ENCODE data around the gene CLBA1.
"Not testable (repeated sequence)": the region's sequence is repeated elsewhere in the genome, so short reads cannot be mapped to it uniquely, and the experiment has no call there.

The CLBA1 gene

DNA sequence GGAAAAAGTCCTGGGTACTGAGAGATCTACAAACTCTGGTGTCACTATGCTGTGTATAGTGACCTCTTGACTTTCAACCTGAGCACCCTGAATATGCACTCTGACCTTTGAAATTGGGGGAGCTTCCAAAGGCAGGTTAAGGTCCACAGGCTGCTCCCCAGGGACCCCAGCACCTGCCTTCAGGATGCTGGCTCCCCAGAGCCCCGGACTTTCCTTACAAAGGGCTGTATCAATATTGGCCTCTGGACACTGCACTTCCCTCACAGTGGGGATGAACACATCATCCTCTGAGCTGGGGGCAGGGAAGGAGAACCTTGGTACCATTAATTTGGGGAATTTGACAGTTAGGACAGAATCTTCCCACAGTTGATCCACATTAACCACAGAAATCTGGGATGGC, 46.6 kb upstream of the CLBA1 start:
- DNase-seq (ENCODE audit: insufficient read length, low spot score) (no peak), FAIRE-seq (no peak)
- no peak for TF ChIP-seq CTCF (IDR thresholded peaks at IDR 0.05; ENCODE audit: insufficient read depth, missing control alignments)

DNA sequence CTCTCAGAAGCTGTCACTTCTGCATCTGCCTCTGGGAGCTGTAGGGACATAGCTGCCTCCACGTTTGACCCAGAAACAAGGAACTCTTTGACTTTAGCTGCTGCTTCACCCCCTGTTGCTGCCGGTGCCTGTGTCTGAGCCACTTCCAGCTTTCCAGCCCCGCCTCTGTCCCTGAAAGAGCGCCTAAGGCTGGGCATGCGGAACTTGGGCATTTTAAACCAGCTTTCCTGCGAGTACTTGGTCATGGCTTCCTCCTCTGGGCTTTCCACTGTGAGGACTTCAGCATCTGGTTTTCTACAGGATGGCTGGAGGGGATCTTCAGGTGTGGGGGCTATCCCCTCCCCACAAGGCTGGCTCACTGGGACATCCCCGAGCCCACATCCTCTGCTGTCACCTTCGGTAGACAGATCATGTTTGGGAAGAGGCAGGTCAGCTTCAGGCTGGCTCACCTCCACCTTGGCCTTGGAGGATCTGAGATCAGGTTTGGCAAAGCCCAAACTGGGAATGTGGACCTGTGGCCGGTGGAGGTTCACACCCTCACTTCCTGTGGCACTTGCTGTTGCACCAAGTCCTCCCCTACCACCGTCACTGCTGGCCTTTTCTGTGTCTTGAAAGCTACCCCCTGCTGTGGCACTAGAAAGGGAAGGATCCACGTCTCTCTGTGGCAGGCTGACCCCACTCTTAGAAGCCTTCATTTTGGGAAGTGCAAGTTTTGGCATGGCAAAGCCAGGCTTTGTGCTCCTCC, 45.8 kb upstream of the CLBA1 start:
- FAIRE-seq (no peak), DNase-seq (ENCODE audit: insufficient read length, low spot score) (no peak)
- no peak for TF ChIP-seq CTCF (IDR thresholded peaks at IDR 0.05; ENCODE audit: insufficient read depth, missing control alignments)

DNA sequence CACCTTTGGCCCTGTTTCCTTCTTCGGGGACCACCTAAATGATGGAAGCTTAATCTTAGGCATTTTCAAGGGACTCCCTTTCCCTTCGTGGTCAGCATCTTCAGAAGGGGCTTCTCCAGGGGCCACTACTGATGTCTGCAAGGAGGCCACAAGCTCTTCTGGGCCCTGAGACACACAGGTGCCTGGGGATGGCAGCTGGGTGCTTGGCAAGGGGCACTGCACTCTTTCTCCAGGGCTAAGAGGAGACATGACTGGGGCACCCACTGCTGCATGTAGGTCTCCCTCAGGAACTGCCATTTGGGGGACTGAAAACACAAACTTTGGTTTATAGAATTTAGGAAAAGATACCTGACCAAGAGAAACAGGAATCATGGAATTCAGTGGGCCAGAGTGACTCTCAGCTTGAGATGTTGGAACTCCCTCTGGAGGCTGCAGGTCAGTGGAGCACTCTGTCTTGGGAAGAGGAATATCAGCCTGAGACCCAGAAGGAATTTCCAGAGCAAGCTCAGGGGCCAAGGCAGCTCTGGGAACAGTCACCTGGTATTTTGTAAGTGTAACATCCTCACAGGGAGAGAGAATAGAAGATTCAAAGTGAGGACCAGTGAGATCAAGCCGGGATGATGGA, 45.0 kb upstream of the CLBA1 start:
- DNase-seq (ENCODE audit: insufficient read length, low spot score) (no peak), FAIRE-seq (no peak)
- TF ChIP-seq CTCF (IDR thresholded peaks at IDR 0.05; ENCODE audit: insufficient read depth, missing control alignments), result no peak

GRCh38 chr14:104941508-104942365, 43.9 kb upstream of the CLBA1 start:
- FAIRE-seq (no peak), DNase-seq (ENCODE audit: insufficient read length, low spot score) (no peak)
- no peak for TF ChIP-seq CTCF (IDR thresholded peaks at IDR 0.05; ENCODE audit: insufficient read depth, missing control alignments)

DNA sequence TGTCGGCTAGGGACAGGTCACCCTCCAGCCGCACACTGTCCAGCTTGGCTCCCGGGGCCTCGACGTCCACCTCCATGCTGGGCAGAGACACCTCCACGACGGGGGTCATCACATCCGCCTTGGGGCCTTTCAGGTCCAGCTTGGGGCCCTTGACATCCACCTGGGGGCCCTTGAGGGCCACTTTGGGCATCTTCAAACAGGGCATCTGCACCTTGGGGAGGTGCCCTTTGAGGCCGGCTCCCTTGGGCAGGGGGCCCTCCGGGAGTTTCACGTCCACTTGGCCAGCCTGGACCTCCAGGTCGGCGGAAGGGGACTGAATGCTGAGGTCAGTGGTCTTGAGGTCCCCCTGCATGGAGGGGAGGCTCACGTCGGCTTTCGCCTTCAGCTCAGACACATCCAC, 43.0 kb upstream of the CLBA1 start:
- FAIRE-seq (no peak), DNase-seq (ENCODE audit: insufficient read length, low spot score) (no peak)
- no peak for TF ChIP-seq CTCF (IDR thresholded peaks at IDR 0.05; ENCODE audit: insufficient read depth, missing control alignments)

DNA sequence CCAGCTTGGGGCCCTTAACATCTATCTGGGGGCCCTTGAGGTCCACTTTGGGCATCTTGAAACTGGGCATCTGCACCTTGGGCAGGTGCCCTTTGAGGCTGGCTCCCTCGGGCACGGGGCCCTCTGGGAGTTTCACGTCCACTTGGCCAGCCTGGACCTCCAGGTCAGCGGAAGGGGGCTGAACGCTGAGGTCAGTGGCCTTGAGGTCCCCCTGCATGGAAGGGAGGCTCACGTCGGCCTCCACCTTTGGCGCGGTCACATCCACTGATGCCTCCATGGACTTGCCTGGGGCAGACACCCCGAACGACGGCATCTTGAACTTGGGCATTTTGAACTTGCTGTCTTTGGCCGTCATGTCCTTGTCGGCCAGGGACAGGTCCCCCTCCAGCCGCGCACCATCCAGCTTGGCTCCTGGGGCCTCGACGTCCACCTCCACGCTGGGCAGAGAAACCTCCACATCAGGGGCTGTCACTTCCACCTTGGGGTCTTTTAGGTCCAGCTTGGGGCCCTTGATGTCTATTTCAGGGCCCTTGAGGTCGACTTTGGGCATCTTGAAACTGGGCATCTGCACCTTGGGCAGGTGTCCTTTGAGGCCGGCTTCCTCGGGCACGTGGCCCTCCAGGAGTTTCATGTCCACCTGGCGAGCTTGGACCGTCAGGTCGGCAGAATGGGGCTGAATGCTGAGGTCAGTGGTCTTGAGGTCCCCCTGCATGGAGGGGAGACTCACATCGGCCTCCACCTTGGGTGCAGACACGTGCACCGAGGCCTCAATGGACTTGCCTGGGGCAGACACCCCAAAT, 42.2 kb upstream of the CLBA1 start:
- FAIRE-seq; DNase-seq (ENCODE audit: insufficient read length, low spot score): not testable (repeated sequence)

GRCh38 chr14:104944016-104944308, 41.6 kb upstream of the CLBA1 start:
- not testable (repeated sequence) for DNase-seq (ENCODE audit: insufficient read length, low spot score); FAIRE-seq

GRCh38 chr14:104944436-104945205, 41.0 kb upstream of the CLBA1 start:
- not testable (repeated sequence) for DNase-seq (ENCODE audit: insufficient read length, low spot score); FAIRE-seq

- not testable (repeated sequence) for DNase-seq (ENCODE audit: insufficient read length, low spot score); FAIRE-seq
Observed at GRCh38 chr14:104945266-104945665, 40.3 kb upstream of the CLBA1 start.

DNA sequence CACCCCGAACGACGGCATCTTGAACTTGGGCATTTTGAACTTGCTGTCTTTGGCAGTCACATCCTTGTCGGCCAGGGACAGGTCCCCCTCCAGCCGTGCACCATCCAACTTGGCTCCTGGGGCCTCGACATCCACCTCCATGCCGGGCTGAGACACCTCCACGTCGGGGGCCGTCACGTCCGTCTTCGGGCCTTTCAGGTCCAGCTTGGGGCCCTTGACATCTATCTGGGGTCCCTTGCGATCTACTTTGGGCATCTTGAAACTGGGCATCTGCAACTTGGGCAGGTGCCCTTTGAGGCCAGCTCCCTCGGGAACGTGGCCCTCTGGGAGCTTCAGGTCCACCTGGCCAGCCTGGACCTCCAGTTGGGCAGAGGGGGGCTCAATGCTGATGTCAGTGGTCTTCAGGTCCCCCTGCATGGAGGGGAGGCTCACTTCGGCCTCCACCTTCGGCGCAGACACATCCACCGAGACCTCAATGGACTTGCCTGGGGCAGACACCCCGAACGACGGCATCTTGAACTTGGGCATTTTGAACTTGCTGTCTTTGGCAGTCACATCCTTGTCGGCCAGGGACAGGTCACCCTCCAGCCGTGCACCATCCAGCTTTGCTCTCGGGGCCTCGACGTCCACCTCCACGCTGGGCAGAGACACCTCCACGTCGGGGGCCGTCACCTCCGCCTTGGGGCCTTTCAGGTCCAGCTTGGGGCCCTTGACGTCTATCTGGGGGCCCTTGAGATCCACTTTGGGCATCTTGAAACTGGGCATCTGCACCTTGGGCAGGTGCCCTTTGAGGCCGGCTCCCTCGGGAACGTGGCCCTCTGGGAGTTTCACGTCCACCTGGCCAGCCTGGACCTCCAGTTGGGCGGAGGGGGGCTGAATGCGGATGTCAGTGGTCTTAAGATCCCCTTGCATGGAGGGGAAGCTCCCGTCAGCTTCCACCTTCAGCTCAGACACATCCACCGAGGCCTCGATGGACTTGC, 39.3 kb upstream of the CLBA1 start:
- not testable (repeated sequence) for DNase-seq (ENCODE audit: insufficient read length, low spot score); FAIRE-seq

Measured in D721Med (cell line).